Stomach smooth muscle (tissue), 2 donors: ENCODE measurements around the gene TRPC4AP.
"Not testable (repeated sequence)": the region's sequence is repeated elsewhere in the genome, so short reads cannot be mapped to it uniquely, and the experiment has no call there.

Experiments used
- H3K27ac ChIP-seq: one replicate; pipeline ENCODE4 v1.7.0; 2013; ENCODE audit warnings: mild to moderate bottlenecking, low read length, inconsistent platforms
- H3K27me3 ChIP-seq, 2 donors: one replicate each; pipeline ENCODE4 v1.7.0; 2013; ENCODE audit warnings: low read length in 2 of 2; ENCODE audit not compliant: insufficient read depth in 2 of 2, control insufficient read depth in 1 of 2
- H3K36me3 ChIP-seq, 2 donors: one replicate each; pipeline ENCODE4 v1.7.0; 2013; ENCODE audit warnings: low read length in 2 of 2; ENCODE audit not compliant: control insufficient read depth in 2 of 2, insufficient read depth in 2 of 2
- H3K4me1 ChIP-seq: one replicate; pipeline ENCODE4 v1.7.0; 2013; ENCODE audit warnings: low read length; ENCODE audit not compliant: control insufficient read depth, insufficient read depth
- H3K4me3 ChIP-seq, 2 donors: one replicate each; pipeline ENCODE4 v1.7.0; 2013; ENCODE audit warnings: low read length in 2 of 2
- H3K9ac ChIP-seq, 2 donors: one replicate each; pipeline ENCODE4 v1.7.0; 2013; ENCODE audit warnings: low read length in 2 of 2, mild to moderate bottlenecking in 1 of 2
- H3K9me3 ChIP-seq, 2 donors: one replicate each; pipeline ENCODE4 v1.7.0; 2013; ENCODE audit warnings: low read length in 2 of 2; ENCODE audit not compliant: control insufficient read depth in 2 of 2
- donor health status: healthy.
- donor health status: Pancreatic carcinoma.

The TRPC4AP gene

DNA sequence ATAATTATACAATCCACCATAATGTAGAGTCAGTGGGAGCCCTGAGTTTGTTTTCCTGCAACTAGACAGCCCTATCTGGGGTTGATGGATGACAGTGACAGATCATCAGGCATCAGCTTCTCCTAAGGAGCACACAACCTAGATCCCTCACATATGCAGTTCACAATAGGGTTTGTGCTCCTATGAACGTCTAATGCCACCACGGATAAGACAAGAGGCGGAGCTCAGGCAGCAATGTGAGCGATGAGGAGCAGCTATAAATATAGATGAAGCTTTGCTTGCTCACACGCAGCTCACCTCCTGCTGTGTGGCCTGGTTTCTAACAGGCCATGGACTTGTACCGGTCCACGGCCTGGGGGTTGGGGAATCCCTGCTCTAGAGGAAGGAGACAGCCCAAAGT lies 28.6 kb upstream of the TRPC4AP start:
- Histone ChIP-seq H3K4me1 (no peaks in the 10 kb centered on the region), H3K9me3 (no peaks in the 10 kb centered on the region), H3K36me3 (peaks cover 33 to 51% of the 10 kb centered on the region in 2 donors), H3K27me3 (no peaks in the 10 kb centered on the region), H3K9ac (no peak overlapping the region), H3K27ac (no peak overlapping the region), H3K4me3 (no peak overlapping the region)

DNA sequence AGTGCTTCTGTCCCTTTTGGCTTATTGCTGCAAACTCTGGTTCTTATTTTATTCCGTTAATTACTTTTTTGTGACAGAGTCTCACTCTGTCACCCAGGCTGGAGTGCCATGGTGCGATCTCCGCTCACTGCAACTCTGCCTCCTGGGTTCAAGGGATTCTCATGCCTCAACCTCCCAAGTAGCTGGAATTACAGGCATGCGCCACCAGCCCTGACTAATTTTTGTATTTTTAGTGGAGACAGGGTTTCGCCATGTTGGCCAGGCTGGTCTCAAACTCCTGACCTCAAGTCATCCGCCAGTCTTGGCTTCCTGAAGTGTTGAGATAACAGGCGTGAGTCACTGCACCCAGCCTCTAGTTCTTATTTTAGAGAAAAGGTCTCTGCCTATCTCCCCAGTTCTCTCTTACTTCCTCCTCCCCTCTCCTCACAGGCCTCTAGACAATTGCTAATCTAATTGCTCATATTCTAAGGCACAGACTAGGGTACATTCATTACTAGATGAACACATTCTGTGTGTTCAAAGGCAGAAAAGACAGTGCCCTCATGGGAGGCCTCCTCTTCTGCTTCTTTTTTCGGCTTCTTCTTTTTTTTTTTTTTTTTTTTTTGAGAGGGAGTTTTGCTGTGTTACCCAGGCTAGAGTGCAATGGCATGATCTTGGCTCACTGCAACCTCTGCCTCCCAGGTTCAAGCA lies 27.6 kb upstream of the TRPC4AP start:
- Histone ChIP-seq H3K27ac (no peak overlapping the region), H3K36me3 (peaks cover 27 to 53% of the 10 kb centered on the region in 2 donors), H3K27me3 (no peaks in the 10 kb centered on the region)

DNA sequence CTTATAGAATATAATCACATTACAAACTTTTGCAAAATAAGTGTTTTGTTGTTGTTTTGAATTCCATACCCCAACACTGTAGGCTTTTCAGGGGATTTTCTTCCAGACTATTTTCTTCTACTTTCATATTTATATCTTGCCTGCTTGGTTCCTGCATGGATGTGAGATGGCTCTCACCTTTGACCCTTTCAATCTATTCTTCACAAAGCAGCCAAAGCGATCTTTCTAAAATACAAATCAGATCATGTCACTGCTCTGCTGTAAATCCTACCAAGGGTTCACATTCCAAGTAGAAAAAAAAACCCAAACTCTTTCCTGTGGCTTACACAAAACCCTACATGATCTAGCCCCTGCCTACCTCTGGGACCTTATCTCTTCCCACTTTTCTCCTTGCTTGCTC lies 25.0 kb upstream of the TRPC4AP start:
- Histone ChIP-seq H3K27ac (no peak overlapping the region), H3K4me1 (no peaks in the 10 kb centered on the region), H3K36me3 (peaks cover 12 to 42% of the 10 kb centered on the region in 2 donors), H3K9me3 (no peaks in the 10 kb centered on the region), H3K27me3 (no peaks in the 10 kb centered on the region), H3K4me3 (no peak overlapping the region), H3K9ac (no peak overlapping the region)

More for the DNA sequence above, 27.6 kb upstream of the TRPC4AP start:
- Histone ChIP-seq H3K4me1 (no peaks in the 10 kb centered on the region), H3K9ac (no peak overlapping the region), H3K4me3 (no peak overlapping the region), H3K9me3 (no peaks in the 10 kb centered on the region)

DNA sequence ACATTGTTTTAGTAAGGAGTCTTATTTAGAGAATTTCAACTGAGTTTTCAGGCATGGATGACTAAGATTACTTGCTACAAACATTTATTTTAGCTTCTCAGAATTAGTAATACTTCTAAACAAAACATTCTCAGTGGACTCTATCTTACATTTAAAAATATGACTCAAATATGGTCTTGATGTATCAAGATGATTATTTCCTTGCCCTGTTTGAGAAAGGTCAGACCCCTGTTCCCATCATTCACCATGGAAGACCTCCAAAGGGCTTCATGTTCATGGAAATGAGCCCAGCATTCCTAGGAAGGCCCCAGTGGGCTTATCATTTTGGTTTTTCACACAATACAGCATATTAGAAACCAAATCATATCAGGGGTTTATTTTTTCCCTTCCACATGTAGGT lies 24.6 kb upstream of the TRPC4AP start:
- Histone ChIP-seq H3K4me3 (no peak overlapping the region), H3K4me1 (no peaks in the 10 kb centered on the region), H3K9ac (no peak overlapping the region), H3K27ac (no peak overlapping the region), H3K27me3 (no peaks in the 10 kb centered on the region), H3K9me3 (no peaks in the 10 kb centered on the region), H3K36me3 (peaks cover 12 to 41% of the 10 kb centered on the region in 2 donors)

DNA sequence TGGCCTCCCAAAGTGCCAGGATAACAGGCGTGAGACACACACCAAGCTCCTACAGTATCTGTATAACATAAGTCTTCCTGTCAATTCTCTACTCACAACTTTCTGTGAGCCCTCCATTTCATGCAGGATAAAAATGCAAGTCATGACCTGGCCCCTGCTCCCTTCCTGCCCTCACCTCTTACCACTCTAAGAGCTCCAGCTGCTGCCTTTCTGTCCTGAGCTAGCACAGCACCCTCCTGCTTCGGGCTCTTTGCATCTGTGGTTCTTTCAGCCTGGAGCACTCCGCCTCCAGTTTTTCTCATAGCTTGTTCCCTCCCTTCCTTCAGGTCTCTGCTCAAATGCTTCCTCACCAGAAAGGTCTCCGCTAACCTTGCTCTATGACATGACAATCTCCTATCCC lies 23.7 kb upstream of the TRPC4AP start:
- no peaks in the 10 kb centered on the region for H3K4me1 ChIP-seq
- peaks cover 12 to 31% of the 10 kb centered on the region in 2 donors for H3K36me3 ChIP-seq
- no peaks in the 10 kb centered on the region for H3K27me3 ChIP-seq
- no peak overlapping the region for H3K9ac ChIP-seq
- no peak overlapping the region for H3K27ac ChIP-seq
- H3K9me3 ChIP-seq, result no peaks in the 10 kb centered on the region
- H3K4me3 ChIP-seq, result no peak overlapping the region

DNA sequence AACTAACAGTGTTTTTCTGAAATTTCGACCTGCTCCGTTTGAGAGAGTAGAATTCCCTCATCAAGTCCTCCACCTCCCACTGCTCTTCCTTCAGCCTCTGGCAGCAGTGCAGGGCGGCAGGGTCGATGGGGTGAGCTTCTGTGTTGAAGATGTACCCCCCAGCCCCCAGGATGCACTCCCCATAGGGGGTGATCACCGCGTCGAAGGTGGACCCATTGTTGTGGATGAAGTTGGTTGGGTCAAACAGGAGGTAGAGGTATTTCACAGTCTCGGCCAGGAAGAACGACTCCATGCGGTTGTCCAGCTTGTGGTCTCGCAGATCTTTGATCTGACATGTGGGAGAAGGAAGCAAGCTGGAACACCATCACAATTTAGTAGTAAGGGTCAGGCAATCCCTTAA lies 23.0 kb upstream of the TRPC4AP start:
- H3K4me3 ChIP-seq, result no peak overlapping the region
- H3K27me3 ChIP-seq, result no peaks in the 10 kb centered on the region
- H3K9ac ChIP-seq, result no peak overlapping the region
- H3K27ac ChIP-seq, result no peak overlapping the region
- H3K36me3 ChIP-seq, result peaks cover 12 to 30% of the 10 kb centered on the region in 2 donors
- no peaks in the 10 kb centered on the region for H3K9me3 ChIP-seq
- H3K4me1 ChIP-seq, result no peaks in the 10 kb centered on the region

DNA sequence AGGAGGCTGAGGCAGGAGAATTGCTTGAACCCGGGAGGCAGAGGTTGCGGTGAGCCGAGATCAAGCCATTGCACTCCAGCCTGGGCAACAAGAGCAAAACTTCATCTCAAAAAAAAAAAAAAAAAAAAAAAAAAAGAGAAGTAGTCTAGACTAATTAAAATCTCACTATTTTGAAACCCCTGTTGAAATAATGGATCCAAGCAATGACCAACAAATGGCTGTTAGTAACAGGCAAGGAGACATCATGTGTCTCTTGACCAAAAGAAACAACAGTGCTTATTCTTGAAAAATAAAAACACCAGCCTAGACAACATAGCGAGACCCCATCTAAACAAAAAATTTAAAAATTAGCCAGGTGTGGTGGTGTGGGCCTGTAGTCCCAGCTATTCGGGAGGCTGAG lies 19.7 kb upstream of the TRPC4AP start:
- not testable (repeated sequence) for H3K27ac ChIP-seq, H3K9ac ChIP-seq, H3K27me3 ChIP-seq, H3K4me3 ChIP-seq, H3K9me3 ChIP-seq, H3K4me1 ChIP-seq, H3K36me3 ChIP-seq

DNA sequence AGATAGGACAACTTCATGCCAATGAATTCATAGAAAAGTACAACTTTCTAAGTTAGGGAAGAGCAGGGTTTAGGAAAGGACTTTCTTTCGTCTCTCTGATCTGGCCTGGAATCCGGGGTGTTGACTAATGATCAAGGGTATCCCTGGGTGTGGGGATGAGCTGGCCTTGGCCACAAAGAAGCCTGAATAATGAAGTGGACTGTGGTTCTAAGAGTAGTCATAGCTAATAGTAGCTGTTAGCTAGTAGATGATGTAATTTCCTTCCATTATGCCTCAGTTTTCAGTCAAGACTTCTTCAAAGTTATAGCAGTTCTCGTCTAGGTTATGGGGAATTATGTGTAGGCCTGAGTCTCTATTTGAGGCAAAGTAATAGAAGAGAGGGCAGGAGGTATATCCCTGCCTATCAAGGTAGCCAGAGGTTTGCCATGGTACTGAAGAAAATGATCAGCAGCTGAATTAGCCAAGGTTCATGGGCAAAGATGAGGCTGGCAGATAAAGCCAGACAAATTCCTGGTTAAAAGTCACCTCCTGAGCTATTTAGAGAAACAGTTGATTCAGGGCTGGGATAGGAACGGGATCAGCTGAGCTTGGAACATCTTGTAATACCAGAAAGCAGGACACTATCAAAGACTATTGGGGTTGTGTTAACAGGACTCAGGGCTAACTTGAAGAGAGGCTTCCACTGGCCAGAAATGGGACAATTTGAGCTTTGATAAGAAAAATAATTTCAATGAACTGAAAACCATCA lies 18.7 kb upstream of the TRPC4AP start:
- no peak overlapping the region for H3K9ac ChIP-seq
- no peaks in the 10 kb centered on the region for H3K9me3 ChIP-seq
- H3K4me1 ChIP-seq, result no peaks in the 10 kb centered on the region
- H3K27ac ChIP-seq, result no peak overlapping the region
- H3K36me3 ChIP-seq, result peaks cover 3 to 9% of the 10 kb centered on the region in 2 donors
- no peak overlapping the region for H3K4me3 ChIP-seq
- H3K27me3 ChIP-seq, result no peaks in the 10 kb centered on the region

DNA sequence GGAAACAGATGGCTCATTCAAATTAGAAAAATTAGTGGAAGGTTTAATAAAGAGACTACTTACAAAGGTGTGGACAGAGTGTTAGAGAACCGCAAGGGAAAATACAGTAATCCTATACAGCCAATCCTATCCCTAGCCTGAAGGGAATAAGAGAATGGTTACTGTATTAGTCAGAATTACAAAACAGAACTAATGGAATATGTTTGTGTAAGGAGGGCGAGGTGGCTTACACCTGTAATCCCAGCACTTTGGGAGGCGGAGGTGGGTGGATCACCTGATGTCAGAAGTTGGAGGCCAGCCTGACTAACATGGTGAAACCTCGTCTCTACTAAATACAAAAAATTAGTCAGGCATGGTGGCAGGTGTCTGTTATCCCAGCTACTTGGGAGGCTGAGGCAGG lies 16.3 kb upstream of the TRPC4AP start:
- H3K4me1 ChIP-seq, result no peaks in the 10 kb centered on the region
- H3K27me3 ChIP-seq, result no peaks in the 10 kb centered on the region
- no peaks in the 10 kb centered on the region for H3K9me3 ChIP-seq
- H3K4me3 ChIP-seq, result no peak overlapping the region
- no peak overlapping the region for H3K27ac ChIP-seq
- H3K36me3 ChIP-seq, result peaks cover 0 to 3% of the 10 kb centered on the region in 2 donors
- no peak overlapping the region for H3K9ac ChIP-seq

DNA sequence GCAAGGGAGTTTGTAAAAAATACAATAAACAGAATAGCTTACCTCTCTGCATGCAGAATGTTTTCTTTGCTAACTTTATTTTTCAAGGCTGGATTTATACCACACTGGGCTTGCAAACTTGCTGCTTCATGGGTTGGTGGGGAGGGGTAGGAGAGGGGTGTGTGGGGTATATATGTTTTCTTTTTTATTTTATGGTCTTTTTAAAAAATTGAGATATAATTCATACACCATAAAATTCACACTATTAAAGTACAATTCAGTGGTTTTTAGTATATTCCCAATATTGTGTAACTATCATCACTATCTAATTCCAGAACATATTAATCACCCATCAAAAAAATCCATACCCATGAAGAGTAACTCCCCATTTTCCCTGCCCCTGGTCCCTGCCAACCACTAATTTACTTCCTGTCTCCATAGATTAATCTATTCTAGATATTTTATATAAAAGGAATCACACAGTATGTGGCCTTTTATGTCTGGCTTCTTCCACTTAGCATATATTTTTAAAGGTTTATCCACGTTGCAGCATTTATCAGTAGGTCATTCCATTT lies 14.3 kb upstream of the TRPC4AP start:
- Histone ChIP-seq H3K9me3 (no peaks in the 10 kb centered on the region), H3K4me3 (no peak overlapping the region), H3K9ac (no peak overlapping the region), H3K27me3 (no peaks in the 10 kb centered on the region), H3K27ac (no peak overlapping the region), H3K36me3 (peaks cover 0 to 3% of the 10 kb centered on the region in 2 donors), H3K4me1 (no peaks in the 10 kb centered on the region)
